HFFc6 (cell line): Measurements from ENCODE around the gene TMEM125. TPM values are rescaled to one million over a fixed set of nuclear protein-coding genes. Genes with fewer than 3 reads are reported as not detected.

Experiments used
- DNase-seq: peaks from one replicate; pipeline ENCODE4 v3.0.0-alpha.2; 2018
- H3K27ac Mint-ChIP-seq: 2 replicates; pipeline ENCODE4 v1.8.0; 2020; ENCODE audit warnings: mild to moderate bottlenecking, mixed read lengths
- H3K27me3 Mint-ChIP-seq: 2 replicates; pipeline ENCODE4 v1.8.0; 2021; ENCODE audit warnings: mild to moderate bottlenecking, moderate library complexity, mixed read lengths; ENCODE audit not compliant: insufficient read depth
- H3K36me3 Mint-ChIP-seq: 2 replicates; pipeline ENCODE4 v1.8.0; 2021; ENCODE audit warnings: low read depth, mixed read lengths
- H3K4me1 Mint-ChIP-seq: 2 replicates; pipeline ENCODE4 v1.8.0; 2020; ENCODE audit warnings: low read depth, mixed read lengths
- H3K4me3 Mint-ChIP-seq: 2 replicates; pipeline ENCODE4 v1.8.0; 2020; ENCODE audit warnings: mild to moderate bottlenecking, moderate library complexity, mixed read lengths
- H3K9me3 Mint-ChIP-seq: 2 replicates; pipeline ENCODE4 v1.8.0; 2020; ENCODE audit warnings: mild to moderate bottlenecking, mixed read lengths
- total RNA-seq, 6 experiments: library from RNA; stranded (reverse); fragmentation: NEBNext Ultra II Directional; extraction: Animal tissue kit (Norgen Biotek cat#: 25700); gene quantifications; 2 replicates in 1 of 6; 3 replicates in 5 of 6; pipeline ENCODE4 v1.2.3, GENCODE V29; 2021
- TF ChIP-seq, protein P1 (sequence below): fragments of 200-600 bp; sonication (generic); IDR thresholded peaks from 2 replicates; pipeline ENCODE4 v1.5.0; 2021; ENCODE audit warnings: antibody characterized with exemption, mild to moderate bottlenecking

TMEM125 gene
- total RNA-seq, 6 experiments from 2014 or later: not detected

- Mint-ChIP-seq H3K4me1 (peaks cover 32% of the 10 kb centered on the region), H3K36me3 (peaks cover 3% of the 10 kb centered on the region; the same call in 1 of the 2 replicates), H3K27me3 (peaks cover 1% of the 10 kb centered on the region), H3K9me3 (peaks cover 3% of the 10 kb centered on the region), H3K27ac (no peak overlapping the region), H3K4me3 (no peak overlapping the region)
- DNase-seq: no peak
- TF ChIP-seq, protein P1, sequence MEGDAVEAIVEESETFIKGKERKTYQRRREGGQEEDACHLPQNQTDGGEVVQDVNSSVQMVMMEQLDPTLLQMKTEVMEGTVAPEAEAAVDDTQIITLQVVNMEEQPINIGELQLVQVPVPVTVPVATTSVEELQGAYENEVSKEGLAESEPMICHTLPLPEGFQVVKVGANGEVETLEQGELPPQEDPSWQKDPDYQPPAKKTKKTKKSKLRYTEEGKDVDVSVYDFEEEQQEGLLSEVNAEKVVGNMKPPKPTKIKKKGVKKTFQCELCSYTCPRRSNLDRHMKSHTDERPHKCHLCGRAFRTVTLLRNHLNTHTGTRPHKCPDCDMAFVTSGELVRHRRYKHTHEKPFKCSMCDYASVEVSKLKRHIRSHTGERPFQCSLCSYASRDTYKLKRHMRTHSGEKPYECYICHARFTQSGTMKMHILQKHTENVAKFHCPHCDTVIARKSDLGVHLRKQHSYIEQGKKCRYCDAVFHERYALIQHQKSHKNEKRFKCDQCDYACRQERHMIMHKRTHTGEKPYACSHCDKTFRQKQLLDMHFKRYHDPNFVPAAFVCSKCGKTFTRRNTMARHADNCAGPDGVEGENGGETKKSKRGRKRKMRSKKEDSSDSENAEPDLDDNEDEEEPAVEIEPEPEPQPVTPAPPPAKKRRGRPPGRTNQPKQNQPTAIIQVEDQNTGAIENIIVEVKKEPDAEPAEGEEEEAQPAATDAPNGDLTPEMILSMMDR: no peak
Measured at GRCh38 chr1:43319766-43320165, 50.0 kb downstream of the TMEM125 start.

GRCh38 chr1:43321331-43321891 lies 51.6 kb downstream of the TMEM125 start:
- peaks cover 32% of the 10 kb centered on the region for H3K4me1 Mint-ChIP-seq
- peaks cover 13% of the 10 kb centered on the region; the same call in 1 of the 2 replicates for H3K36me3 Mint-ChIP-seq
- H3K27me3 Mint-ChIP-seq: peaks cover 1% of the 10 kb centered on the region
- TF ChIP-seq, protein P1: no peak
- peaks cover 14% of the 10 kb centered on the region for H3K9me3 Mint-ChIP-seq
- no peak for DNase-seq
- no peak overlapping the region for H3K27ac Mint-ChIP-seq
- H3K4me3 Mint-ChIP-seq: no peak overlapping the region

DNA sequence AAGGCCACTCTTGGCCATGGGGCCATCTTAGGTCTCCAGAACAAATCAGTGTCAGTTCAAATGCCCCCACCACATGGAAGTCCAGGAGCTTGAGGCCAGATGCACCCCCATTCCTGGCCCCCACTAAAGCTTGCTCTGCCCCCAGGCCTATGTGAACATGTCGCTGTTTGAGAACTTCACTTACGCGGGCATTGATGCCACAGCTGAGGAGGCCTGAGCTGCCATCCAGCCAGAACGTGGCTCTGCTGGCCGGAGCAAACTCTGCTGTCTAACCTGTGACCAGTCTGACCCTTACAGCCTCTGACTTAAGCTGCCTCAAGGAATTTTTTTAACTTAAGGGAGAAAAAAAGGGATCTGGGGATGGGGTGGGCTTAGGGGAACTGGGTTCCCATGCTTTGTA lies 52.7 kb downstream of the TMEM125 start:
- no peak for DNase-seq
- Mint-ChIP-seq H3K4me3 (no peak overlapping the region), H3K36me3 (peaks cover 14% of the 10 kb centered on the region; the same call in 1 of the 2 replicates), H3K4me1 (peaks cover 28% of the 10 kb centered on the region), H3K27me3 (peaks cover 1% of the 10 kb centered on the region), H3K9me3 (peaks cover 22% of the 10 kb centered on the region), H3K27ac (no peak overlapping the region)
- TF ChIP-seq, protein P1: no peak

Other genes starting within 250 kb of the TMEM125 start
- gene EBNA1BP2, start 97.7 kb upstream of the TMEM125 start, total RNA-seq: 100 to 1,000 TPM; 107 to 146 (median 134) TPM
- under 1 TPM; 0.14 to 0.75 (median 0.19) TPM for gene CFAP57, start 97.7 kb upstream of the TMEM125 start, total RNA-seq
- not detected for gene C1orf210, start 15.6 kb downstream of the TMEM125 start, total RNA-seq
- gene TIE1, start 31.0 kb downstream of the TMEM125 start, total RNA-seq: 1 to 10 TPM in 1 of 6 experiments, under 1 TPM in 4, not detected in 1; 0.33 to 1.2 (median 0.54) TPM
- not detected for gene MPL, start 67.8 kb downstream of the TMEM125 start, total RNA-seq
- 100 to 1,000 TPM in 5 of 6 experiments, 10 to 100 TPM in 1; 87.0 to 221 (median 183) TPM for gene CDC20, start 89.0 kb downstream of the TMEM125 start, total RNA-seq
- 100 to 1,000 TPM; 137 to 185 (median 160) TPM for gene ELOVL1, start 98.0 kb downstream of the TMEM125 start, total RNA-seq
- gene MED8, start 119.8 kb downstream of the TMEM125 start, total RNA-seq: 10 to 100 TPM; 56.0 to 64.0 (median 60.8) TPM
- 10 to 100 TPM; 17.2 to 21.8 (median 21.3) TPM for gene SZT2, start 119.9 kb downstream of the TMEM125 start, total RNA-seq
- 10 to 100 TPM; 45.6 to 71.1 (median 61.7) TPM for gene HYI, start 183.9 kb downstream of the TMEM125 start, total RNA-seq